Activated T-cell treated with anti-CD3 and anti-CD28 coated beads for 4 hours (primary cell): ENCODE measurements around the gene RPTOR.
"Not testable (repeated sequence)": the region's sequence is repeated elsewhere in the genome, so short reads cannot be mapped to it uniquely, and the experiment has no call there.

Source experiments
- DNase-seq: peaks from one replicate; pipeline ENCODE4 v3.0.0-alpha.2; 2020

Gene RPTOR

GRCh38 chr17:80544655-80545498, at the start of gene RPTOR:
Gene RPTOR, plus strand, starts transcription at chr17:80544838. Its CDS starts 792 bp downstream, at chr17:80545630.
- DNase-seq, result peak; percentile 88

GRCh38 chr17:80497726-80498241, 46.9 kb upstream of the RPTOR start:
- DNase-seq, result no peak

GRCh38 chr17:80498242-80498919, 46.3 kb upstream of the RPTOR start:
- no peak for DNase-seq

- DNase-seq, result no peak
These were observed 45.7 kb upstream of the RPTOR start for GRCh38 chr17:80498920-80499410.

GRCh38 chr17:80499560-80499959, 45.1 kb upstream of the RPTOR start:
- no peak for DNase-seq

- DNase-seq, result no peak
These were observed 44.5 kb upstream of the RPTOR start for GRCh38 chr17:80499961-80500665.

GRCh38 chr17:80501741-80502577, 42.7 kb upstream of the RPTOR start:
- DNase-seq, result no peak

- DNase-seq, result no peak
These were observed 42.1 kb upstream of the RPTOR start for GRCh38 chr17:80502578-80502877.

- DNase-seq, result no peak
These were observed 41.6 kb upstream of the RPTOR start for GRCh38 chr17:80503031-80503430.

- no peak for DNase-seq
These were observed 40.7 kb upstream of the RPTOR start for GRCh38 chr17:80503921-80504320.

GRCh38 chr17:80504686-80505413, 39.8 kb upstream of the RPTOR start:
- DNase-seq, result no peak

- not testable (repeated sequence) for DNase-seq
These were observed 37.5 kb upstream of the RPTOR start for GRCh38 chr17:80507177-80507576.

- no peak for DNase-seq
These were observed 36.7 kb upstream of the RPTOR start for GRCh38 chr17:80507965-80508364.

- DNase-seq, result no peak
These were observed 35.3 kb upstream of the RPTOR start for GRCh38 chr17:80509311-80509710.

- no peak for DNase-seq
These were observed 34.5 kb upstream of the RPTOR start for GRCh38 chr17:80510132-80510531.

- DNase-seq, result no peak
These were observed 33.9 kb upstream of the RPTOR start for GRCh38 chr17:80510772-80511171.

GRCh38 chr17:80511222-80512180, 33.1 kb upstream of the RPTOR start:
- no peak for DNase-seq

- DNase-seq, result no peak
These were observed 32.4 kb upstream of the RPTOR start for GRCh38 chr17:80512233-80512632.

GRCh38 chr17:80513201-80513600, 31.4 kb upstream of the RPTOR start:
- no peak for DNase-seq

- no peak for DNase-seq
These were observed 30.7 kb upstream of the RPTOR start for GRCh38 chr17:80513892-80514291.
